Renal pelvis (tissue), 12 donors: ENCODE results near the gene PRDM16. TPM values are rescaled to one million over a fixed set of nuclear protein-coding genes. Genes with fewer than 3 reads are reported as not detected.

Source experiments
- DNase-seq: peaks from one replicate; pipeline ENCODE4 v3.0.0-alpha.2; 2013
- long read RNA-seq, 16 experiments: transcript quantifications; one replicate each; lab custom pipeline, GENCODE V29; 2026
- polyA plus RNA-seq, 3 donors: library from polyadenylated mRNA; unstranded; fragments of 120-200 nt; gene quantifications; one replicate each; pipeline ENCODE4 v1.2.1, GENCODE V29; 2013; ENCODE audit not compliant: insufficient read length in 3 of 3

The PRDM16 gene
- 1 to 10 TPM; 7.2 to 9.6 (median 9.3) TPM for polyA plus RNA-seq
- long read RNA-seq, donor 1, result 0 reads
- long read RNA-seq, donor 2, partial matches to known transcripts, result 0 of 3 reads
- long read RNA-seq, donor 2, other reads (novel, unspliced or antisense), result 0 of 3 reads
- long read RNA-seq, donor 3, partial matches to known transcripts, result 0 of 1 reads
- long read RNA-seq, donor 3, other reads (novel, unspliced or antisense), result 0 of 1 reads
- long read RNA-seq, donor 4, result 0 reads
- long read RNA-seq, donor 5, partial matches to known transcripts, result 0 of 2 reads
- long read RNA-seq, donor 5, other reads (novel, unspliced or antisense), result 0 of 2 reads
- long read RNA-seq, donor 6, full-length matches to known transcripts, result 4 of 4 reads
- long read RNA-seq, donor 6, partial matches to known transcripts, result 0 of 4 reads
- long read RNA-seq, donor 6, other reads (novel, unspliced or antisense), result 0 of 4 reads
- long read RNA-seq, donor 7, partial matches to known transcripts, result 0 of 2 reads
- long read RNA-seq, donor 7, other reads (novel, unspliced or antisense), result 0 of 2 reads
- long read RNA-seq, donor 8, result 0 reads
- long read RNA-seq, donor 9, partial matches to known transcripts, result 0 of 2 reads
- long read RNA-seq, donor 9, other reads (novel, unspliced or antisense), result 0 of 2 reads
- long read RNA-seq, donor 10, partial matches to known transcripts, result 0 of 1 reads
- long read RNA-seq, donor 10, other reads (novel, unspliced or antisense), result 0 of 1 reads
- long read RNA-seq, donor 11, result 0 reads
- long read RNA-seq, donor 12, partial matches to known transcripts, result 0 of 5 reads
- long read RNA-seq, donor 12, other reads (novel, unspliced or antisense), result 0 of 5 reads
- long read RNA-seq, donor 13, partial matches to known transcripts, result 0 of 2 reads
- long read RNA-seq, donor 13, other reads (novel, unspliced or antisense), result 0 of 2 reads
- long read RNA-seq, donor 14, result 0 reads
- long read RNA-seq, donor 15, transcript PRDM16-210 (2 exons, 581 nt), result major isoform, 7 of 9 reads
- long read RNA-seq, donor 15, partial matches to known transcripts, result 0 of 9 reads
- long read RNA-seq, donor 15, other reads (novel, unspliced or antisense), result 0 of 9 reads
- long read RNA-seq, donor 16, partial matches to known transcripts, result 0 of 2 reads
- long read RNA-seq, donor 16, other reads (novel, unspliced or antisense), result 0 of 2 reads

DNA sequence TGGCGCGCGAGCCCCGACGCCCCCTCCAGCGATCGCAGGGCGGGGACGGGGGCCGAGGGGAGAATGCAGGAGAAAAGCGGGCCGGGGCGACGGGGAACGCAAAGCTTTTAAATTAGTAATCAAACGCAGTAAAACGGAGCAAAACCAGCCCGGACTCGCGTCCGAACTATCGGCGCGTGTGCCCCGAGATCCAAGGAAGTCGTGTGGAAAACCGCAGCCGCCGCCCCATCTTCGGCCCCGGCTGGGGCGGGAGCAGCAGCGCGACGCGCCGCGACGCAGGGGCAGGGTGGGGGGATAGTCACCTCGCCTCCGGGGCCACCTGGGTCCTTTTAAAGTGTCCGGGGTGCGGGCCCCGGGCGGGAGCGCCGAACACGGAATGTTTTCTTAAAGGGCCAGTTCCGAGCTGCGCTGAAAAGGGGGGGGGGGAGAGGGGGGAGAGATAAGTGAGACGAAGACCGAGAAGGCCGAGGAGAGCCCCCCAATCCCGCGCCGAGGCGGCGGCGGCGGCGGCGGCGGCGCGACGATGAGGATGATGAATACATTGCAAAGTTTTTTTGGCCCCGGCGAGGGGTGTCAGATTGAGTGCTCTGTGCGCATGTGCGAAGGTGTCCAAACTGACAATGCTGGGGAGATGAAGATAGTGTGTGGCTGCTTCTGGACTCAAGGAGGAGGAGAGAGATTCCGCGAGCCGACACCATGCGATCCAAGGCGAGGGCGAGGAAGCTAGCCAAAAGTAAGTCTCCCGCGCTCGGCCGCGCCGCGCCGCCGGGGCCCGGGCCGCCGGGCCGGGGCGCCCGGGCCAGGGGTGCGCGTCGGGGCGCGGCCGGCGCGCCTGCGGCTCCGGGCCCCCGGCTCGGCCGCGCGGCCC lies at the start of gene PRDM16:
TSS of gene PRDM16 (plus strand) at position 640 of the 868 bp plus-strand sequence. CDS start at position 697, 57 bp downstream.
- DNase-seq, result no peak

- DNase-seq, result no peak
Observed at GRCh38 chr1:3019516-3020051, 49.4 kb upstream of the PRDM16 start.

DNA sequence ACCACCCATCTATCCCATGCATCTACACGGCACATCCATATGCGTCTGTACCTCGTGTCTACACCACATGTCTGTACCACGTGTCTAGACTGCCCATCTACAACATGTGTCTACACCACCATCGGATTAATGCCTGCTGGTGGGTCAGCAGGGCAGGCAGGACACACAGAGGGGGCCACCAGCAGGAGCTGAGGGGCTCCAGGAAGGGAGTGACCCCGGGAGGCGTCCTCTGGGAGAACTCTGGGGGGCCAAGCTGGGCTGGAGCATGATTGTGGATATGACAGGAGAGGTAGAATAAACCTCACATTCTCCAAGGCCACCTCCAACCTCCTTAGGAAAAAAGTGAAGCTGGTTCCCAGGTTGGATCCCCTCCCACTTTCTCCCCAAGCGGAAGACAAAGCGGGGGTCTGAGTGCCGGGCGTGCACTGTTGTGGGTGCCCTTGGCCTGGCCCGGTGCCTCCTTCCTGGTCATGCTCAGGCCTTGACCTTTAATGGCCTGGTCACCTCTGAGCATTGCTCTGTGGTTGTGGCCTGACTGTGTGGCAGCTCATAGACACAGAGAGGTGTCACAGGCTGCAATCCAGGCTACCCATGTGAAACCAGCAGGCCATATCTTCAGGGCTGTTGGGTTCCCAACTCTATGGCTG lies 48.6 kb upstream of the PRDM16 start:
- no peak for DNase-seq

- no peak for DNase-seq
Observed at GRCh38 chr1:3021233-3021671, 47.8 kb upstream of the PRDM16 start, which contains the start of gene ACTRT2. Gene ACTRT2, plus strand, starts transcription at chr1:3021467. Its CDS starts 220 bp downstream, at chr1:3021687.

- no peak for DNase-seq
Observed at GRCh38 chr1:3021801-3022401, 47.1 kb upstream of the PRDM16 start.

- DNase-seq, result no peak
Observed at GRCh38 chr1:3022511-3022973, 46.5 kb upstream of the PRDM16 start.

DNA sequence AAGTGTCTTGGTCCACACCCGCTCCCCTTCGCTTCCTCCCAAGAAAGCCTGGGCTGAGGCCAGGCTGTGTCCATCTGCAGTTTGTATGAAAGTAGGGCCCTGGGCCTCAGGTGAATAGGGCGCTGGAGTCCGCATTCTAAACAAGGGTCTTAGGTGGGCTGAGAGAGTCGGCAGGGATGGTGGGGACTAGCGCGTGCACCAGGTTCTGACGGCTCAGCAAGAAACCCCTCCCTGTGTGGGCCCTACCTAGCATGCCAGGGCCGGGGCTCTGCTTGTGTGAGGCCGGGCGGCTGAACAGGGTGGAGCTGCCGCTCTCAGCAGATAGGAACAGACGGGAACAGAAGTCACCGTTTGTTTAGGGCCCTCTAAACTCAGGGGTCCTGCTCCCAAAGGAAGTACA lies 46.0 kb upstream of the PRDM16 start:
- DNase-seq, result no peak

DNA sequence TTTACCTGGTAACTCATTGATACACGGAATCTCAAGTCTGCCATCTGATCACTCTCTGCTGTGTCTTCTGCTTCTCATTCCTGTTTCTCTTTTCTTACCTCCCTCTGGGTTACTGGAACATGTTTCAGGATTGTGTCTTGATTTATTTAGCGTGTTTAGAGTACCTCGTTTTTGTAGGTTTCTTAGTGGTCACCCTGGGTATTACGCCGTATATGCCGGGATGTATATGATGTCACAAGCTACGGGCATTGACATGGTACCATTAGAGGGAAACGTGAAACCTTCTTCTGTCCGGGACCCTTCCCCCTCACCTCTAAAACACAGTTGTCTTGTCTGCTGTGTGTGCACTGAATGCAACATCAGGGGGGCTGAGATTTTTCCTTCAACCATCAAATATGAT lies 45.0 kb upstream of the PRDM16 start:
- no peak for DNase-seq

DNA sequence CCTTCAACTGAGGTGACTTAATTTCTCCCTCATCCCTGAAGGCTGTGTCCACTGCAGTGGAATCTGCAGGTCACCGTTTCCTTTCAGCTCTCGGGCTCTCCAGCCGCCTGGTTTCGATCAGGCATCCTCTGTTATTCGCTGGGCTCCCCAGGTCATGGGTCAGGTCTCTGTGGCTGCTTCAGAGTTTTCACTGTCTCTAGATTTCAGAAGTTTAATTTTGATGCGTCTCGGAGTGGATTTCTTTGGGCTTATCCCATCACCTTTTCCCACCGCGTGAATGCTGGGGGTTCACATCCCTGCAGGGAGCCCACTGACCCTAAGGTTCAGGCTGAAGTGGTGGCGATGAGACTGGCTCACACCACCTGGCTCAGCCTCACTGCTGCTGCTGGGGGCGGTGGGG lies 44.4 kb upstream of the PRDM16 start:
- no peak for DNase-seq

DNA sequence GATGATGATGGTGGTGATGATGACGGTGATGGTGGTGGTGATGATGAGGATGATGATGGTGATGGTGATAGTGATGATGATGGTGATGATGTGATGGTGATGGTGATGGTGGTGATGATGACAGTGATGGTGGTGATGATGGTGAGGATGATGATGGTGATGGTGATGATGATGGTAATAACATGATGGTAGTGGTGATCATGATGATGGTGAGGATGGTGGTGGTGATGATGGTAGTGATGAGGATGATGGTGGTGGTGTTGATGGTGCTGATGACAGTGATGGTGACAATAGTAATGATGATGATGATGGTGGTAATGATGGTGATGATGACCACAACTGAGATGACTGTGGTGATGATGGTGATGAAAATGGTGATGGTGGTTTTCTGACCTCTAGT lies 42.9 kb upstream of the PRDM16 start:
- no peak for DNase-seq

DNA sequence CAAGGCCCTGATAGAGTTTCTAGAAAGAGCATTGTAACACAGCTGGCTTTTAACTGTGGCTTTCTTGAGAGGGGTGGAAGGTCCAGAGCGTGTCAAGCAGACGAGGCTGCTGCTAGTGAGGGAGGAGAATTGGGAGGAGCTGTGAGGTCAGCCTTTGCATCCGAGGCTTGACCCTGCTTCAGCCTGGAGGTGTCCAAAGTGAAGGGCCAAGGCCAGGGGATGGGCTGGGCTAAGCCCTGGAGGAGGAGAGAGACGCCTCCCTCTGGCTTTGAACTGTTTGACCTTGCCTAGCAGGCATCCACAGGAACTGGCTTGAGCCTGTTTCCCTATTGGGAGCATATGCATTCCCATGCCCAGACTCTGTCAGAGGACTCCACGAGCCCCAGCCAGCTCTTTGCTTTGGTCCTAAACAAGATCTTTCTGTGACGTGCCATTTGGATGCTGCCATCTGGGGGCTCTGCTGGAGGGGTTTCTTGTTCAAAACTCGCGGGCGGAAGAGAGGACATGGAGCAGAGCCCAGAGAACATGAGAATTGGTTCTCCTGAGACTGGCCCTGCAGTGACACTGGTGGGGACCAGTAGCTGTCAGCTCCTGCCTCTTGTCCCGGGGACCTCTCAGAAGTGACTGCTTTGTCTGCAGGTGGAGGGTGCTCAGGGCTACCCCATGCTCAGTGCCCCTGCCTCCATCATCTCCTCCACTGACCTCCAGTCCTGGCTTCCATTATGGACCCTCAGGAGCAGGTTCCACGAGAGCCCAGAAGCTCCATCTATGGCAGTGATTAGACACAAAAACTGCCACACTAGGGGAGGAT lies 42.2 kb upstream of the PRDM16 start:
- DNase-seq, result no peak

DNA sequence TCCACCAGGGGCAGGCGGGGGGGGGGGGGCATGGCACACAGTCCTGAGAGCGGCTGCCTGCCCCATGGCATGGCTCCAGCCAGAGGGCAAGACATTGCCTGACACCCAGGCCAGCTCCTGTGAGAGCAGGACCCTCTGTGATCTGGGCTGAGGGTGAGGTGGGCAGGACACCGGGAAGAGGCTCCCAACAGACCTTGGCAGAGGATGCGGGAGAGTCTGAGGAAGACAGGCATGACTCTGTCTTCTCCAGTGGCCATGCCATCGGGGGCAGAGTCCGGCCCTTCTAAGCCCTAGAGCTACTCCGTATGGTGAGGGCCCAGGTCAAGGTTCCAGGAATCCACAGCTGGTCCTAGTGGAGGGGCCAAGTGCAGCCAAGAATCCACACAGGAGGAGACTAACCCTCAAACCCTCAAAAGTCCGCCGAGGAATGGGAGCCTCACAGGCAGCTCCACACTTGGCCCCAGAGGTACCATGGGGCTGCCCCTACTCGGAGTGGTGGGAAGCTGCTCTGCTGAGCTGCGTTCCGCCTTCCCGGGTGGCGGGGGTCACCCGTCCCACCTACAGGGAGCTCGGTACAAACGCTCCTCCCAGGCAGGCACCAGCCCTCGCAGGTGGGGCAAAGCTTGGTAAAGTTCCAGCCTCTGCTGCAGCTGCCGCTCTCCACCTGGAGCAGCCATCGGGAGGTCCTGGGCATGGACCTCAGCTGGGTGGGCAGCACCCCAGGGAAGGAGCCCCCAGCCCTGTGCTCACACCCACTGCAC lies 41.2 kb upstream of the PRDM16 start:
- no peak for DNase-seq

DNA sequence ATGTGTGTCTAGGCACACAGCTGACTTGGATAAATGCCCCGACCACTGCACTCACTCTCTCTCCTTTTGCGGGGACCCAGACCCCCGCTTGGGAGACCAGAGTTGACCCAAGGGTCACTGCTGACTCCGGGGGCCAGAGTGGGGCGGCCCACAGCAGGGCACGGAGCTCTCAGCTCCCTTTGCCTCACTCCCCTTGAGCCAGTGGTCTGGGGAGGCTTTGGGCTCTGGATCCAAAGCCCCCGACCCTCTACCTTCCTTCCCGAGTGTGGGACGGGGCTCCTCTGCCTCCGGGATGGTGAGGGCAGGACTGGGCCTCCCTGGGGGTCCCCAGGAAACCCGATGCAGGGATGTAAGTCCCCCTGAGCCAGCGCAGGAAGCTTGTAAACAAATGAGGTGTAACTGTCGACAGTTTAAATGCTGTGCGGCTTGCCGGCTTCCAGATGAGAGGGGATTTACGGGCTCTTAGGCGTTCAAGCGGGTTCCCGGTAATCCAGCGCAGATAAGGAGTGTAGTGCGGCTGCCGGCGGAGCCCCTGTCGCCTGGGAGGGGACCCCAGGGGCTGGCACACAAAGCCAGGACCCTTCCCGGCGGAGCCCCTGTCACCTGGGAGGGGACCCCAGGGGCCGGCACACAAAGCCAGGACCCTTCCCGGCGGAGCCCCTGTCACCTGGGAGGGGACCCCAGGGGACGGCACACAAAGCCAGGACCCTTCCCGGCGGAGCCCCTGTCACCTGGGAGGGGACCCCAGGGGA lies 40.3 kb upstream of the PRDM16 start:
- DNase-seq, result no peak

- no peak for DNase-seq
Observed at GRCh38 chr1:3029481-3029961, 39.5 kb upstream of the PRDM16 start.

GRCh38 chr1:3029991-3030662 lies 38.9 kb upstream of the PRDM16 start:
- no peak for DNase-seq

DNA sequence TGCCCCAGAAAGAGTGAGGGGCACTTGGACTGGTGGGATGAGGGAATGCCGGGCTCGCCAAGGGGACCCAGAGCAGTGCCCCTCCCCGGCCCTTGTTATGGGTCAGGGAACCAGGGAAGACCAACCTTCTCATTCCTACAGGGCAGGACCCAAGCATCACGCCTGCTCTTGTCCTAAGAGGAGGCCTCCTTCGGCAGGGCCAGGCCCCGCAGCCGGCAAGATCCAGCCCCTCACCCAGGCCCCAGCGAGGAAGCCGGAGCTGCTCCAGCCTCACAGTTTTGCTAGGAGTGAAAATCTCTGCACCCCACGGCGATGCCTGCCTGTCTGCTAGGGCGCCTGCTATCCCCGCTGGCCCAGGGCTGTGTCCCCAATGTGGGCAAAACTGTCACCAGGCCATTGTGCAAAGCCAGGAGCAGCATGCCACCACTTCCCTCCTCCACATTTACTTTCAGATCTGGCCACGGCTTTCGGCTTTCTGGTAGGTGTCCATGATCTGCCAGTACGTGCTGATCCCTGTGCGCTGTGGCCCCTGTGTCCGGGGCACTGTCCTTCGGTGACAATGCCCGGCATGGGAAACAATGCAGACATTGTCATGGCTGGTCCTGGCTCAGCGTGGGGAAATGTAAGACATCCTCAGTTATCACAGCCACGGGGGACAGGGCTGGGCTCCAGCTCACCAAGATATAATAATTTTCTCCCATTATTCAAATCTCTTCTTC lies 38.2 kb upstream of the PRDM16 start:
- no peak for DNase-seq
